Stimulated activated naive CD8-positive, alpha-beta T cell treated with anti-CD3 and anti-CD28 coated beads, Interleukin-15, Interleukin-2, amounts not matched to agents 100 ng/mL and 50 ng/mL, for 24 hours (primary cell): ENCODE data around the gene IL19.
"Not testable (repeated sequence)": the region's sequence is repeated elsewhere in the genome, so short reads cannot be mapped to it uniquely, and the experiment has no call there.

Experiments used
- H3K27ac Mint-ChIP-seq: one replicate; pipeline ENCODE4 v1.8.0; 2021; ENCODE audit warnings: mild to moderate bottlenecking, mixed read lengths
- H3K27me3 Mint-ChIP-seq: one replicate; pipeline ENCODE4 v1.8.0; 2021; ENCODE audit warnings: mixed read lengths
- H3K36me3 Mint-ChIP-seq: one replicate; pipeline ENCODE4 v1.8.0; 2021; ENCODE audit warnings: low read depth, mixed read lengths
- H3K4me1 Mint-ChIP-seq: one replicate; pipeline ENCODE4 v1.8.0; 2021; ENCODE audit warnings: low read depth, mixed read lengths
- H3K4me3 Mint-ChIP-seq: one replicate; pipeline ENCODE4 v1.8.0; 2021; ENCODE audit warnings: mild to moderate bottlenecking, mixed read lengths
- H3K9me3 Mint-ChIP-seq: one replicate; pipeline ENCODE4 v1.8.0; 2021; ENCODE audit warnings: mixed read lengths

The IL19 gene

DNA sequence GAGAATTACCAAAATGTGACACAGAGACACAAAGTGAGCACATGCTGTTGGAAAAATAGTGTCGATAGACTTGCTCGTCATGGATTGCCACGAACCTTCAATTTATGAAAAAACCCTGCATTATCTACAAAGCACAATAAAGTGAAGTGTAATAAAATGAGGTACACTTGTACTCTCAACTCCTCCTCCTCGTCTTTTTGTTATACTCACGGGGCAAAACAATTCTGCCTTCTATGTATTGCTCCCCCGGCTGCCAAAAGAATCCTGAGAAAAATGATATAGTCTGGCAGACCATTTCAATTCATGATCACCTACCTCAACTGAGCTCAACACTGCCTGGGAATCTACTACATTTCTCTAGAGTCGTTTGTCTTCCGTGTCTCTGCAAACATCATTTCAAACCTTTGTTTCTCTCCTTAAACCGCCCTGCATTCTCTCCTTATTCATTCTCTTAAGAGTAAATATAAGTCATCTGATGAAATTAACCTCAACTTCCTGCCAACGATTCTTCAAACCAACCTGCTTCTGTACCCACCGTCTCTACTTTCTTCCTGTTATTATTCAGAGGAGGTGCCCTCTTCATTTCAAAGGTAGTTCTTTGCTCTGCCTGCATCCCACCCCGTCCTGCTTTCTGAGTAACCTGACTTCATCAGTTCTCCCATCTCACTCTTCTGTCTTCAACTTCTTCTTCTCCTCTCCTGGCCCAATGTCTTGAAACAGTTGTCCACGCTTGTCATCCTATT lies 12.9 kb upstream of the IL19 start:
- H3K9me3 Mint-ChIP-seq = no peaks in the 10 kb centered on the region
- no peak overlapping the region for H3K4me3 Mint-ChIP-seq
- H3K27me3 Mint-ChIP-seq = no peaks in the 10 kb centered on the region
- peaks cover 27% of the 10 kb centered on the region for H3K4me1 Mint-ChIP-seq
- H3K27ac Mint-ChIP-seq = no peak overlapping the region
- H3K36me3 Mint-ChIP-seq = no peaks in the 10 kb centered on the region

DNA sequence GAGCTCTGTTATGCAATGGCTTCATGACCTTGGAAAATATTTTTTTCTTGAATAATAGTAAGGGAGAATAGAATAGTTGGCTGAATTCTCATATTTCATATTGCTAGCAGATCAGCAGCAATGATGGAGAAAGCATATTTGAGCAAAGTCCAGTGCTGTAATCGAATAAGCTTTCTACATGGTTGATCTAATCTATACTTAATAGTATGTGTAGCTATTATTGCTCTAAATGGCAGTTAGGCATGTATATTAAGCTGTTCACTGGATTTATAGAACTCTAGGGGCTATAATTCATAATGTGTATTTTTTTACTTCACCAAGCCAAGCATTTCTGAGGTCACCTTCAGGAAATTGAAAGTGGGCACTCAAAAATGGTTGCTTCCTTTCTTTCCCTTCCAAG lies 10.0 kb upstream of the IL19 start:
- Mint-ChIP-seq H3K4me1 (peaks cover 19% of the 10 kb centered on the region), H3K27me3 (peaks cover 13% of the 10 kb centered on the region), H3K4me3 (no peak overlapping the region), H3K27ac (no peak overlapping the region), H3K36me3 (no peaks in the 10 kb centered on the region), H3K9me3 (peaks cover 6% of the 10 kb centered on the region)

DNA sequence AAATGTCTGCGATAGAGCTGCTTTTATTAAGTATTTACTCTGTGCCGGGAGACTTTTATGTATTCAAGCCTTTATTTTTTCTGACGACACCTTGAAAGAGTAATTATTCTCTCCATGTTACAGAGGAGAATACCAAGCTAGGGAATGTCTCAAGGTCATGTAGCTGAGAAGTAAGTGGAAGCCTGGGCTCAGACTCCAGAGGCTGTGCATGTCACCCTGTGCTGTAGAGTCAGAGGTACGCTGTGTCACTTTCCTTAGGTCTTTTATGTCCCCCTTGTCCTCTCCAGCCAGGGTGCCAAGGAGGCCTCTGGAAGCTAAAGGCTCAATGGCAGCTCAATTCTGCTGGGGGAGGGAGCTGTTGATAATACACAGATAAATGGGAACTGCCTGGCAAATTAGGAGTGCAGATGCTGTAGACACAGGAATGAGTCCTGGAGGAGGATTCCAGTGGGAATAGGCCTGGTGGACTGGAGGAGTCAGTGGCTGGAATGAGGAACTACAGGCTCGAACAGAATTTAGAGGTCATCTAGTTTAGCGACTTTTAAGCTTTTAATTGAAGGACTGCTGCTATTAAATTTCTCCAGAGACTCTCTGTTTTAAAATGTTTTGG lies 9.3 kb upstream of the IL19 start:
- Mint-ChIP-seq H3K36me3 (no peaks in the 10 kb centered on the region), H3K4me1 (peaks cover 26% of the 10 kb centered on the region), H3K27ac (no peak overlapping the region), H3K27me3 (peaks cover 13% of the 10 kb centered on the region), H3K4me3 (no peak overlapping the region), H3K9me3 (peaks cover 6% of the 10 kb centered on the region)

DNA sequence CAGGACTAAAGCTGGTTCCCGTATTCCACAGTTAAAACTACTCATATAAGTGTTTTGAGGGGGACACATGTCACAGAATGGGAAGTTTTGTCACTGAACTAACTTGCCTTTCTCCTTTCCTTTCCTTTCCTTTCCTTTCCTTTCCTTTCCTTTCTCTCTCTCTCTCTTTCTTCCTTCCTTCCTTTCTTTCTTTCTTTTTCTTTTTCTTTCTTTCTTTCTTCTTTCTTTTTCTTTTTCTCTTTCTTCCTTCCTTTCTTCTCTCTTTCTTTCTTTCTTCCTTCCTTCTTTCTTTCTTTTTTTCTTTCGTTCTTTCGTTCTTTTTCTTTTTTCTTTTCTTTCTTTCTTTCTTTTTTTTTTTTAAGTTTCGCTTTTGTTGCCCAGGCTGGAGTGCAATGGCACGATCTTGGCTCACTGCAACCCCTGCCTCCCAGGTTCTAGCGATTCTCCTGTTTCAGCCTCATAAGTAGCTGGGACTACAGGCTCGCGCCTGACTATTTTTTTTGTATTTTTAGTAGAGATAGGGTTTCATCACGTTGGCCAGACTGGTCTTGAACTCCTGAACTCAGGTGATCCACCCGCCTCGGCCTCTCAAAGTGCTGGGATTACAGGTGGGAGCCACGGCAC lies 7.7 kb upstream of the IL19 start:
- Mint-ChIP-seq H3K27me3 (peaks cover 13% of the 10 kb centered on the region), H3K4me1 (peaks cover 40% of the 10 kb centered on the region)
- H3K36me3 Mint-ChIP-seq, H3K9me3 Mint-ChIP-seq, H3K27ac Mint-ChIP-seq, H3K4me3 Mint-ChIP-seq: not testable (repeated sequence)

DNA sequence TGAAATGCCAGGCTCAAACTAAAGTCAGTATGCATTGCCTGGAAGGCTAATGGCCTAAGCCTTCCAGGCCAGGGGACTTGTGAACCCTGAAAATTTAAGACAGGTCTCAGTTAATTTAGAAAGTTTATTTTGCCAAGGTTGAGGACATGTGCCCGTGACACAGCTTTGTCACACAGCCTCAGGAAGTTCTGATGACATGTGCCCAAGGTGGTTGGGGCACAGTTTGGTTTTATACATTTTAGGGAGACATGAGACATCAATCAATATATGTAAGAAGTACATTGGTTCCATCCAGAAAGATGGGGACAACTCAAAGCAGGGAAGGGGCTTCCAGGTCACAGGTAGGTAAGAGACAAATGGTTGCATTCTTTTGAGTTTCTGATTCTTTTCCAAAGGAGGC lies 4.8 kb upstream of the IL19 start:
- Mint-ChIP-seq H3K27ac (peak overlapping the region; percentile 84), H3K27me3 (peaks cover 18% of the 10 kb centered on the region), H3K4me1 (peaks cover 69% of the 10 kb centered on the region)
- not testable (repeated sequence) for H3K4me3 Mint-ChIP-seq, H3K36me3 Mint-ChIP-seq, H3K9me3 Mint-ChIP-seq

DNA sequence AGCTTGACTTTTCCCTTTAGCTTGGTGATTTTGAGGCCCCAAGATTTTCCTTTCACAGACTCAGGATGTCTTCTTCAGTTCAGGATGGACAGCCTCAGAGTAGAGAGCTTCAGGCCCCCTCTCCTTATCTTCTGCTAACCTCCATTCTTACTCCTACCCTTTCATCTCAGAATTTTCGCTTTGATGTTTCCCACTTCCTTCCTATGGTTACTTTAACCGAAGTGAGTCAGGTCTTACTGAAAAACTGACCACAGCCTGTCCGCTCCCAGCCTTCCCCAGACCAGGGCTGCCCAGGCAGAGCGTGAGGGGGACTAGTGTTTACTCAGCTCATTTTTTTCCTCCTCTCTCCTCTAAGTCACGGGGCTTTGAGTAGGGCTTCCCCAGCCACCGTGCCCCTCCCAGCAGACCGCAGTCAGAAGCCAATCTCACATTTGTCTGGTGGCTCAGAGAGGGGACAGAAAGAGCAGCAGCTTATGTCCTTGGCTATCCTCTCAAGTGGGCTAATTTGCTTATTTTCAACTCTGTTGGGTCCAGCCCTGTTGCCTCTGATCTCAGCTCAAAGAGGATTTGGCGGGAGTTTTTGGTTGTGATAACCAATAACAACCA lies 4.2 kb upstream of the IL19 start:
- H3K27me3 Mint-ChIP-seq = peaks cover 24% of the 10 kb centered on the region
- H3K36me3 Mint-ChIP-seq = no peaks in the 10 kb centered on the region
- peaks cover 75% of the 10 kb centered on the region for H3K4me1 Mint-ChIP-seq
- peak overlapping the region; percentile 54 for H3K4me3 Mint-ChIP-seq
- H3K27ac Mint-ChIP-seq = peak overlapping the region; percentile 84
- H3K9me3 Mint-ChIP-seq = peaks cover 6% of the 10 kb centered on the region

DNA sequence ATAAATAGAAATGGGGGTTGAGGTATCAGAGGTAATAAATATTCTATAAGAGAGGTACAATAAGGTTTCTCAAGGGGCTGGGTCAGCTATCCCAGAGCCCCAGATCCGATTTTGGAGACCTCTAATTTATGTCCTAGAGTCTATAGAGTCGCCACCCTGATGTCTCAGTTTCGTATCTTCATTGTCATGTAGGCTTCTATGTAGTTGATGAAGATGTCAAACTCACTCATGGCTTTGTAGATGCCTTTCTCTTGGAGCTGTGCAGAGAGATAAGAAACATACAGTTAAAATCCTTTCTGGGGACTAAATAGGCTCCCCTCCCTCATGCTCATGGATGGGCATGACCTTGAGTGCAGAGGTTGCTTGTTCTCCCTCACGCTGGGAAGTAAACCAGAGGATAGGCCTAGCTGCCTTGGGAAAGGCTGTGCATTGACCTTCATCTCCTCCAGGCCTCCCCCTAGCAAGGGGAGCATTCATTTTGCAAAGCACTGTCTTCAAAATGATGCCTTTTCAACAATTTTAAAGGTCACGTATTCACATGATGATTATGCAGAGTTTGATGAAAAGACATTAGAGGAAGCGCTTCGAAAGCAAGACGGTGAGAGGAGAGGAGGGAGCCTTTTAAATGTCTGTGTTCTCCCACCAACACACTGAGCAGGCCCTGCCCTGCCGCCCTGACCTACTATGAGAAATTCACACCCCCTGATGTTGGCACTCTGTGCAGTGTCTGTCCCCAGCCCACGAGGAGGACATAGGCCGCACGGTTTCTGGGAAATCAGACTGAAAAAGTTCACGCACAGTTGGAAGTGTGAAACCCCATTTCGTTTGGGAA lies 1.9 kb upstream of the IL19 start:
- peaks cover 91% of the 10 kb centered on the region for H3K4me1 Mint-ChIP-seq
- H3K4me3 Mint-ChIP-seq = peak overlapping the region; percentile 38
- no peaks in the 10 kb centered on the region for H3K36me3 Mint-ChIP-seq
- peaks cover 6% of the 10 kb centered on the region for H3K9me3 Mint-ChIP-seq
- H3K27me3 Mint-ChIP-seq = peaks cover 27% of the 10 kb centered on the region
- H3K27ac Mint-ChIP-seq = peak overlapping the region; percentile 66

DNA sequence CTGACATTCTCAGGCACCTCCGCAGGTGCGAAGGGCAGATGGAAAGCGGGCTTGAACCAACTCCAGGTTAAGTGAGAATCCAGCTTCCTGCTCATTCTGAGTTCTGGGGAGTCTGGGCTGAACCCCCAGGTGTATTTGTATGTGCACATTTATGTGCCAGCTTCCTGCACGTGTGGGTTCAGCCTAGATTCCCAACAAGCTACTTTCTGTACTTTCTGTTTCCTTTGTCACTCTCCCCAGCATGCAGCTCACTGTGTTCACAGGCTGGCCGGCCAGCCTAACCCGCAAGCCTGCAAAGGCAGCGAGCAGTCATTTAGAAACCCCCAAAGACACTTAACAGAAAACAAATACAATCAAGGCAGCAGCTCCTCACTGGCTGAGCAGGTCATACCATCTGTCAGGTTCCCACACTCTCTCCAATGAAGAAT lies 1.3 kb upstream of the IL19 start:
- Mint-ChIP-seq H3K27me3 (peaks cover 21% of the 10 kb centered on the region), H3K4me1 (peaks cover 92% of the 10 kb centered on the region), H3K36me3 (no peaks in the 10 kb centered on the region), H3K27ac (peak overlapping the region; percentile 66), H3K4me3 (peak overlapping the region; percentile 38), H3K9me3 (no peaks in the 10 kb centered on the region)

DNA sequence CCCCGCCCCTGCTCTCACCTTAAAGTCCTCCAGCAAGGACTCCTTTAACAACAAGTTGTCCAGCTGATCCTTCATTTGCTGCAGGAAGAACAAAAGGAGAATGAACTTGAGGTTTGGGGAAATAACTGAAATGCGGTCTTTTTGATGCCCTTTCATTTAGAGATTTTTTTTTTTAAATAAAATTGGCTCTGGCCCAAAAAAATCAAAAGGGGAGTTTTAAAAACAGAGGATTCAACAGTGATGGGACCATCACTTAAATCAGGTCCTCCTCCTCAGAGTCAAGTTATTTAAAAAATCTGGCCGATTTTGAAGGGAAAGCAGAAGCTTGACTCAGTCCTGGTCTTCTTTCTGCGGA lies 742 bp downstream of the IL19 start:
- peaks cover 22% of the 10 kb centered on the region for H3K27me3 Mint-ChIP-seq
- peaks cover 82% of the 10 kb centered on the region for H3K4me1 Mint-ChIP-seq
- no peaks in the 10 kb centered on the region for H3K36me3 Mint-ChIP-seq
- H3K27ac Mint-ChIP-seq = no peak overlapping the region
- H3K4me3 Mint-ChIP-seq = peak overlapping the region; percentile 59
- H3K9me3 Mint-ChIP-seq = no peaks in the 10 kb centered on the region

DNA sequence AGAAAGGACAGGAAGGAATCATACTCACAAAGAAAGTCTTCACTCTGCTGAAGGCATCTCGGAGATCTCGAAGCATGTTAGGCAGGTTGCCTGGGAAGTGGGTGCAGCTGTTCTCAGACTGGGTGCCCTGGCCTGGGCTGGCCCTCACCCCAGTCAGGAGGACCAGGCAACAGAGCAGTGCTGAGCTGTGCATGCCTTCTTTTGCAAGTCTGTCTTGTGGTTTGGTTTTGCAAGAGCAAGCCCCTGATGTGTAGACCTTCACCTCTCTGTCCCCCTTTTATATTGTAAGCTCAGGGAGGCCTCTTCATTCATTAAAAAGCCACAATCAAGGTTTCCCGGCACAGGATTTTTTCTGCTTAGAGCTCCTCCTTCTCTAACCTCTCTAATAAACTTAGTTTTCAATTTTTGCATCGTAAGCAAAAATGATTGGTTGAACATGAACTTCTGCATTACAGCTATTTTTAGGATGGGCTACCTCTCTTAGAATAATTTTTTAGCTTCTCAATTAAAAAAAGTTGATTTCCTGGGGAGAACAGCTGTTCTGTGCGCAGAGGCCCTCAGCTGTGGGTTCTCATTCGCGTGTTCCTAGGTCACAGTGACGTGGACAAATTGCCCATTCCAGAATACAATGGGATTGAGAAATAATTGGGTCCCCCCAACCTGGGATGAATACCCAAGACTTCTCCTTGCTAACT lies 1.8 kb downstream of the IL19 start, which contains the start of gene IL10:
IL10 (minus strand) TSS at position 252 of the 695 bp plus-strand sequence; CDS start at position 193, 59 bp downstream.
- Mint-ChIP-seq H3K4me1 (peaks cover 71% of the 10 kb centered on the region), H3K4me3 (peak within 1 kb of the TSS; percentile 2), H3K27me3 (peaks cover 22% of the 10 kb centered on the region), H3K9me3 (no peaks in the 10 kb centered on the region), H3K27ac (no peak within 1 kb of the TSS), H3K36me3 (no peaks in the 10 kb centered on the region)

DNA sequence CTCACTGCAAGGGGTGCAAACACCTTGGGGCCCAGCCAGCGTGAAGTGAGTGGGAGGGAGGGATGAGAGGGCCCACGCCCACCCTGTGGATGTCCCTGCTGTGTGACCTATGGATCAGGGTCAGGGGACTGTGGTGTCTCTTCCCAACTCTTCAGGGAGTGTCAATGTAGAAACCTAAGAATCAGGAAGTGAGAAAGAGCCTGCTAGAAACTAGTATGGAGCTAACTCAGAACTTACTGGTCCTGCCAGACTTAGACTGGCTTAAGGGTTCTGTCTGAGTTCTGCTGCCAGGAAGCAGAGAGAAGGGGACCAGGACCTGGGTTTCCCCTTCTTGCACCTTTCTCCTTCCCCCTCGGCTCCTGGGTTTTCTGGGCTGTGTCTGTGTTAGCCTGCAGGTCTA lies 3.5 kb downstream of the IL19 start:
- Mint-ChIP-seq H3K27me3 (peaks cover 22% of the 10 kb centered on the region), H3K27ac (no peak overlapping the region), H3K4me1 (peaks cover 56% of the 10 kb centered on the region), H3K9me3 (no peaks in the 10 kb centered on the region), H3K36me3 (no peaks in the 10 kb centered on the region), H3K4me3 (no peak overlapping the region)

DNA sequence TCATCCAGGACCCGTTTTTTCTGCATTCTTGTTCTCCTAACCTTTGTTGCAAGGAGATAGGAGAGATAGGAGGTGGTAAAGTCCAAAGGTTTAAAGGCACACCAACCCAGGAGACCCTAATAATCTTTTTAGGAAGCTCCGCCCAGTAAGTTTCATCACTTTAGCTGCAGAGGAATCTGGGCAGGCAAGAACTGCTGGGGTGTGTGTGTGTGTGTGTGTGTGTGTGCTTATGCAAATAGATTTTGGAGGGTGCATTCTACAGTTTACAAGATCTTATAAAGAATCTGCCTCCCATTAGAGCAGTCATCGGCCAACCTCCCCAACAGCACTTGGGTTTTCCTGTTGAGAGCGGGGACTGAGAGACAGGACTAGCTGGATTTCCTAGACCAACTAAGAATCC lies 5.7 kb downstream of the IL19 start:
- H3K27me3 Mint-ChIP-seq = peaks cover 12% of the 10 kb centered on the region
- no peak overlapping the region for H3K4me3 Mint-ChIP-seq
- no peaks in the 10 kb centered on the region for H3K9me3 Mint-ChIP-seq
- H3K27ac Mint-ChIP-seq = no peak overlapping the region
- H3K36me3 Mint-ChIP-seq = no peaks in the 10 kb centered on the region
- H3K4me1 Mint-ChIP-seq = peaks cover 35% of the 10 kb centered on the region

DNA sequence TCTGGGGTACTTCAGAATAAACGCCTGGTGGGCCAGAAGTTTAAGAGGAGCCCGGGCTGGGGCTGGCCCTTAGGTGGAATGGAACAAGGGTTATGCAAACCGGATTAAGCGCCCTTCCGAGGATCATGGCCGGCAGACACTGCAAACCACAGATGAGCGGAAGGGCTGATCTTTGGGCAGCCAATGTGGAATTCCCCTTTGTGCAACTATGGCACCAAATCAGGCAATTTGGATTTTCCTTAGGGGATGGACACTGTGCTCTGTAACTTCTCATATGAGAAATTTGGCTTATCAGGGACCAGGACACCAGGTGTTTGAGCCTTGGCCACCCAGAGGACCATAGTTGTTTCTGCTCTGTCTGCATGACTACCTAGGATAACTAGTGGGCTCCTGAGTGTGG lies 7.5 kb downstream of the IL19 start:
- Mint-ChIP-seq H3K36me3 (no peaks in the 10 kb centered on the region), H3K4me3 (no peak overlapping the region), H3K27ac (no peak overlapping the region), H3K4me1 (peaks cover 33% of the 10 kb centered on the region), H3K27me3 (peaks cover 4% of the 10 kb centered on the region), H3K9me3 (no peaks in the 10 kb centered on the region)

DNA sequence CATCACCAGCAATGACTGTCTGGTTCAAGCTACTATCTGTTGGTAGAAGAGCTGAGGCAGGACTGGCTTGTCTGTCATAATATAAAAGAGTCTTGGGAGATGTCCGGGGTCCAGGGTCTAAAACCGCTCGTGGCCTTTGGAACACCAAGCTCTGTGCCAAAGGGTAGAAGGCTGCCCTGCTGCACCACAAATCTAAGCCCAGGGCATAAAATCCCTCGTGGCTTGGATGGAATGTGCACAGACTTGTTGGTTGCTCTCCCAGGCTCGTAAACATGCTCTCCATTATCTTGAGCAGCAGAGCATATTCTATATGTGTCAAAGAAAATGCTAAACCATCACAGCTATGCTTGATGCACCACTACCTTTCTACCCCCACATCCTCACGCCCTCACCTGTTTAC lies 8.3 kb downstream of the IL19 start:
- not testable (repeated sequence) for H3K27me3 Mint-ChIP-seq, H3K27ac Mint-ChIP-seq, H3K36me3 Mint-ChIP-seq, H3K4me3 Mint-ChIP-seq, H3K9me3 Mint-ChIP-seq
- peaks cover 34% of the 10 kb centered on the region for H3K4me1 Mint-ChIP-seq
